DOHH2 (cell line): Measurements from ENCODE around the gene LIN28A.

ENCODE experiments used
- H3F3A ChIP-seq: fragments of 200-600 bp; sonication (generic), shearing (Covaris generic); 2 replicates; pipeline ENCODE4 v1.6.0; 2016; ENCODE audit warnings: antibody characterized with exemption, mild to moderate bottlenecking; ENCODE audit not compliant: control insufficient read depth, insufficient read depth
- H3K27ac ChIP-seq: fragments of 200-600 bp; sonication (generic); 2 replicates; pipeline ENCODE4 v1.5.1; 2014; ENCODE audit warnings: low read depth, mild to moderate bottlenecking, low read length, moderate library complexity
- H3K27me3 ChIP-seq: fragments of 200-600 bp; sonication (generic); 2 replicates; pipeline ENCODE4 v1.6.1; 2014; ENCODE audit warnings: mild to moderate bottlenecking, low read length, mixed read lengths; ENCODE audit not compliant: control insufficient read depth
- H3K36me3 ChIP-seq: fragments of 200-600 bp; sonication (generic); 2 replicates; pipeline ENCODE4 v1.6.1; 2014; ENCODE audit warnings: mild to moderate bottlenecking, low read length, moderate library complexity, mixed read lengths; ENCODE audit not compliant: control insufficient read depth
- H3K4me1 ChIP-seq: fragments of 200-600 bp; sonication (generic); 2 replicates; pipeline ENCODE4 v1.6.1; 2014; ENCODE audit warnings: mild to moderate bottlenecking, low read length, mixed read lengths; ENCODE audit not compliant: control insufficient read depth
- H3K4me2 ChIP-seq: fragments of 200-600 bp; sonication (generic); 2 replicates; pipeline ENCODE4 v1.6.0; 2014; ENCODE audit warnings: mild to moderate bottlenecking, low read length, moderate library complexity
- H3K4me3 ChIP-seq: fragments of 200-600 bp; sonication (generic); 2 replicates; pipeline ENCODE4 v1.5.1; 2014; ENCODE audit warnings: mild to moderate bottlenecking, low read length, mixed read lengths
- H3K79me2 ChIP-seq: fragments of 200-600 bp; sonication (generic); 2 replicates; pipeline ENCODE4 v1.6.1; 2014; ENCODE audit warnings: mild to moderate bottlenecking, low read length, mixed read lengths; ENCODE audit not compliant: control insufficient read depth
- H3K9me2 ChIP-seq: fragments of 200-600 bp; sonication (generic); replicated peaks from 2 replicates; pipeline ENCODE4 v1.6.1; 2014; ENCODE audit warnings: mild to moderate bottlenecking, low read length, mixed read lengths; ENCODE audit not compliant: control insufficient read depth
- H3K9me3 ChIP-seq: fragments of 200-600 bp; sonication (generic); 2 replicates; pipeline ENCODE4 v1.6.1; 2014; ENCODE audit warnings: antibody characterized with exemption, low read length, mixed read lengths; ENCODE audit not compliant: control insufficient read depth, insufficient read depth
- H4K20me1 ChIP-seq: fragments of 200-600 bp; sonication (generic); 2 replicates; pipeline ENCODE4 v1.6.0; 2014; ENCODE audit warnings: low read depth, mild to moderate bottlenecking, antibody characterized with exemption, low read length, moderate library complexity; ENCODE audit not compliant: control insufficient read depth, insufficient read depth
- EZH2phosphoT487 ChIP-seq: fragments of 200-600 bp; sonication (generic); IDR thresholded peaks from 2 replicates; pipeline ENCODE4 v1.6.1; 2017; ENCODE audit warnings: borderline replicate concordance, mild to moderate bottlenecking, antibody characterized with exemption, low read length, moderate library complexity, mixed read lengths
- TF ChIP-seq, protein P1 (sequence below): fragments of 200-600 bp; sonication (generic); IDR thresholded peaks from one replicate; pipeline ENCODE4 v1.5.1; 2014; ENCODE audit warnings: antibody characterized with exemption, mild to moderate bottlenecking, low read depth, low read length; ENCODE audit not compliant: poor library complexity, severe bottlenecking

The LIN28A gene

DNA sequence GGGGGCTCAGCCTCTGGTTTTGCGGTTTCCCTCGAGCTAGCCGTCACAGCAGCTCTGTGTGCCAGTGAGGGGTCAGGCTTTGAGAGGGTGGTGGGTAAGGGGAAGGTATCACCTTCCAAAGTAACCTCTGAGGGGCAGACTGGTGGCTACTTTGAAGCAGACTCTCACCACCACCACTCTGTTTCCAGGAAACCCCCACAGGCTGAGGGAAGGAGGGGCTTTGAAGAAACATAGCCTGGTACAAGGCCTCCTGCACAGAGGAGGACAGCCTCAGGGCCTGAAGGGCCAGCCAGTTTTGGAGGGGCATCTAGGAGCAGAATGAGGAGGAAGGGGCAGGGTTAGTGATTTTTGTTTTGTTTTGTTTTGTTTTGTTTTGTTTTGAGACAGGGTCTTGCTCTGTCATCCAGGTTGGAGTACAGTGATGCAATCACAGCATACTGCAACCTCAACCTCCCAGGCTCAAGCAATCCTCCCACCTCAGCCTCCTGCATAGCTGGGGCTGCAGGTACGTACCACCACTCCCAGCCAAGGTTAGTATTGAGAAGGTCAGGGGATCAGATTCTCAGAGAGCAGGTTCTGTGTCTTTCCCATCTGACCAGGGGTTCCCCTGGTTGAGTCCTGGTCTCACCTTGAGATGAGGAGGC is 20.9 kb upstream of the LIN28A start:
- no peak for TF ChIP-seq EZH2phosphoT487
- TF ChIP-seq, protein P1, sequence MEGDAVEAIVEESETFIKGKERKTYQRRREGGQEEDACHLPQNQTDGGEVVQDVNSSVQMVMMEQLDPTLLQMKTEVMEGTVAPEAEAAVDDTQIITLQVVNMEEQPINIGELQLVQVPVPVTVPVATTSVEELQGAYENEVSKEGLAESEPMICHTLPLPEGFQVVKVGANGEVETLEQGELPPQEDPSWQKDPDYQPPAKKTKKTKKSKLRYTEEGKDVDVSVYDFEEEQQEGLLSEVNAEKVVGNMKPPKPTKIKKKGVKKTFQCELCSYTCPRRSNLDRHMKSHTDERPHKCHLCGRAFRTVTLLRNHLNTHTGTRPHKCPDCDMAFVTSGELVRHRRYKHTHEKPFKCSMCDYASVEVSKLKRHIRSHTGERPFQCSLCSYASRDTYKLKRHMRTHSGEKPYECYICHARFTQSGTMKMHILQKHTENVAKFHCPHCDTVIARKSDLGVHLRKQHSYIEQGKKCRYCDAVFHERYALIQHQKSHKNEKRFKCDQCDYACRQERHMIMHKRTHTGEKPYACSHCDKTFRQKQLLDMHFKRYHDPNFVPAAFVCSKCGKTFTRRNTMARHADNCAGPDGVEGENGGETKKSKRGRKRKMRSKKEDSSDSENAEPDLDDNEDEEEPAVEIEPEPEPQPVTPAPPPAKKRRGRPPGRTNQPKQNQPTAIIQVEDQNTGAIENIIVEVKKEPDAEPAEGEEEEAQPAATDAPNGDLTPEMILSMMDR, result no peak
- Histone ChIP-seq H3K36me3 (no peaks in the 10 kb centered on the region), H3F3A (no peaks in the 10 kb centered on the region), H3K4me2 (no peak overlapping the region), H3K9me2 (no peaks in the 10 kb centered on the region), H4K20me1 (no peaks in the 10 kb centered on the region), H3K4me3 (no peak overlapping the region), H3K4me1 (no peaks in the 10 kb centered on the region), H3K9me3 (no peaks in the 10 kb centered on the region), H3K27ac (no peak overlapping the region), H3K27me3 (peaks cover 11% of the 10 kb centered on the region), H3K79me2 (no peaks in the 10 kb centered on the region)

DNA sequence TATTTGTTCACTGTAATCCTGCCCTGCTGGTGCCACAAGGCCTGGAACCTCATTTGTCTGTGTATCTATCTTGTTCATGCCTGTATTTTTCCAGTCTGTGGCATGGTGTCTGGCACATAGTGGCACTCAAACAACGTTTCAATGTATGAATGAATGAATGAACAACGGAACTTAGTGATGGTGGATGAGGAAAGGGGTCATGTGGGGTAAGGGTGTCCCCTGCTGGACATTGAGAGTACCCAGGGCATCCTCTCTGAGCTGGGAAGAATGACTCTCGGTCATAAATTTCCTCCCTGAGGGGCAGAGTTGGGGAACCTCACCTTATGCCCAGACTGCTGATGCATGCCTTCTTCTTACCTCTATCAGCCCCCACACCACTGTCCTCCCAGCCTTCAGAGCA is 19.2 kb upstream of the LIN28A start:
- Histone ChIP-seq H3K4me1 (no peaks in the 10 kb centered on the region), H3K9me3 (no peaks in the 10 kb centered on the region), H3K36me3 (no peaks in the 10 kb centered on the region), H4K20me1 (no peaks in the 10 kb centered on the region), H3K4me2 (no peak overlapping the region), H3K4me3 (no peak overlapping the region), H3K27me3 (peaks cover 9% of the 10 kb centered on the region), H3F3A (no peaks in the 10 kb centered on the region), H3K9me2 (no peaks in the 10 kb centered on the region), H3K79me2 (no peaks in the 10 kb centered on the region), H3K27ac (no peak overlapping the region)
- TF ChIP-seq, protein P1, result peak; percentile 50
- no peak for TF ChIP-seq EZH2phosphoT487

DNA sequence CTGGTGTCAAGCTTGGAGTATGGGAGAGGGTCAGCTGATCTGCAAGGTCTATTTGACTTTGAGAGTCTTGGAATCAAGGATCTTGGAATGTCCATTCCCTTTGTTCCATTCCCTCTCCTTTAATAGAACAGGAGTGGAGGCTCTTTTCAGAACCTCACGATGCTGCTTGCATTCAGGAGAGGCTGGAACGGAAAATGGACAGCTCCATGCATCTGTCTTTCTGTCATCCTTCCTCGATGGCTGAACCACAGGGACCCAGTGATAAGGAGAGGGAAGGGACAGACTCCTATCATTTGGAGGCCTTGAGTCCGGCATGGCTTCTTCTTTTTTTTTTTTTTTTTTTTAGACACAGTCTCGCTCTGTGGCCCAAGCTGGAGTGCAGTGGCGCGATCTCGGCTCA is 14.9 kb upstream of the LIN28A start:
- no peaks in the 10 kb centered on the region for H3F3A ChIP-seq
- H4K20me1 ChIP-seq, result no peaks in the 10 kb centered on the region
- H3K9me3 ChIP-seq, result no peaks in the 10 kb centered on the region
- no peak overlapping the region for H3K4me3 ChIP-seq
- no peaks in the 10 kb centered on the region for H3K9me2 ChIP-seq
- H3K79me2 ChIP-seq, result no peaks in the 10 kb centered on the region
- peaks cover 4% of the 10 kb centered on the region; the same call in 1 of the 2 replicates for H3K27me3 ChIP-seq
- no peak overlapping the region for H3K4me2 ChIP-seq
- no peaks in the 10 kb centered on the region for H3K36me3 ChIP-seq
- H3K27ac ChIP-seq, result no peak overlapping the region
- TF ChIP-seq, protein P1, result no peak
- TF ChIP-seq EZH2phosphoT487, result no peak
- H3K4me1 ChIP-seq, result no peaks in the 10 kb centered on the region
